GM23248 (cell line): ENCODE data around the gene CPOX. TPM values are rescaled to one million over a fixed set of nuclear protein-coding genes. Genes with fewer than 3 reads are reported as not detected.
A peak's percentile ranks its signal among the peaks of the same experiment; 100 is the strongest.

Source experiments
- DNase-seq: peaks from one replicate; pipeline ENCODE4 v3.0.0-alpha.2; 2015
- H2AFZ ChIP-seq: fragments of 200-600 bp; sonication (generic); 2 replicates; pipeline ENCODE4 v1.6.1; 2016; ENCODE audit warnings: antibody characterized with exemption
- H3F3A ChIP-seq: fragments of 200-600 bp; sonication (generic); 2 replicates; pipeline ENCODE4 v1.6.1; 2016; ENCODE audit warnings: mild to moderate bottlenecking, antibody characterized with exemption, mixed run types; ENCODE audit not compliant: insufficient read depth
- H3K27ac ChIP-seq: fragments of 200-600 bp; sonication (generic); 2 replicates; pipeline ENCODE4 v1.5.1; 2016; ENCODE audit warnings: mild to moderate bottlenecking
- H3K27me3 ChIP-seq: fragments of 200-600 bp; sonication (generic); replicated peaks from 2 replicates; pipeline ENCODE4 v1.6.1; 2016; ENCODE audit warnings: mild to moderate bottlenecking; ENCODE audit not compliant: insufficient read depth
- H3K36me3 ChIP-seq: fragments of 200-600 bp; sonication (generic); 2 replicates; pipeline ENCODE4 v1.6.1; 2016; ENCODE audit warnings: low read depth, mild to moderate bottlenecking
- H3K4me1 ChIP-seq: fragments of 200-600 bp; sonication (generic); 2 replicates; pipeline ENCODE4 v1.6.1; 2016; ENCODE audit warnings: mild to moderate bottlenecking; ENCODE audit not compliant: insufficient read depth
- H3K4me2 ChIP-seq: fragments of 200-600 bp; sonication (generic); one replicate; pipeline ENCODE4 v1.6.1; 2016; ENCODE audit warnings: mild to moderate bottlenecking; ENCODE audit not compliant: unreplicated experiment
- H3K4me3 ChIP-seq: fragments of 200-600 bp; sonication (generic); 2 replicates; pipeline ENCODE4 v1.5.1; 2016; ENCODE audit warnings: mild to moderate bottlenecking
- H3K79me2 ChIP-seq: fragments of 200-600 bp; sonication (generic); 2 replicates; pipeline ENCODE4 v1.6.1; 2016; ENCODE audit warnings: mild to moderate bottlenecking; ENCODE audit not compliant: insufficient read depth
- H3K9ac ChIP-seq: fragments of 200-600 bp; sonication (generic); 2 replicates; pipeline ENCODE4 v1.6.1; 2016; ENCODE audit warnings: mild to moderate bottlenecking
- H3K9me2 ChIP-seq: fragments of 200-600 bp; sonication (generic); 2 replicates; pipeline ENCODE4 v1.6.1; 2016; ENCODE audit warnings: mixed run types, mild to moderate bottlenecking, moderate library complexity; ENCODE audit not compliant: insufficient read depth
- H3K9me3 ChIP-seq: fragments of 200-600 bp; sonication (generic); one replicate; pipeline ENCODE4 v1.6.1; 2017; ENCODE audit warnings: low read depth
- H4K20me1 ChIP-seq: fragments of 200-600 bp; sonication (generic); 2 replicates; pipeline ENCODE4 v1.6.0; 2016; ENCODE audit not compliant: insufficient read depth
- EZH2 ChIP-seq: fragments of 200-600 bp; sonication (generic); IDR thresholded peaks from 2 replicates; pipeline ENCODE4 v1.6.1; 2018; ENCODE audit warnings: antibody characterized with exemption, mild to moderate bottlenecking; ENCODE audit not compliant: insufficient read depth, poor library complexity, severe bottlenecking
- EZH2phosphoT487 ChIP-seq: fragments of 200-600 bp; sonication (generic); IDR thresholded peaks from 2 replicates; pipeline ENCODE4 v1.6.1; 2018; ENCODE audit warnings: antibody characterized with exemption, moderate library complexity, mild to moderate bottlenecking, low read depth; ENCODE audit not compliant: insufficient read depth
- WGBS, 2 experiments: methylation state at CpG; one replicate each; pipeline ENCODE4 v1.1.6; 2015 to 2017; ENCODE audit warnings: low lambda C conversion rate in 2 of 2, low coverage in 1 of 2; ENCODE audit errors: missing lambda C conversion rate in 2 of 2; 5-methylcytosine and 5-hydroxymethylcytosine counted together
- in situ Hi-C: fragments of 300-500 bp; cut with MboI; formaldehyde crosslinking; loops from 2 replicates; pipeline ENCODE4 v1.15.0; 2020
- polyA plus RNA-seq: library from polyadenylated mRNA; unstranded; fragments of >200 nt; fragmentation: Nextera tagmentation; extraction: Ambion mirVana; gene quantifications from 2 replicates; pipeline ENCODE4 v1.2.1, GENCODE V29; 2016
- total RNA-seq: library from RNA; depleted of rRNA; stranded (reverse); fragments of >200 nt; shearing (Covaris generic); gene quantifications from 2 replicates; pipeline ENCODE4 v1.2.3, GENCODE V29; 2014

The CPOX gene
- total and polyA plus RNA-seq, 2 experiments from 2014 or later: 9.2 to 33.6 TPM

- Histone ChIP-seq H3K4me2 (no peak overlapping the region), H3K27me3 (peaks cover 28% of the 10 kb centered on the region), H3K9me3 (no peaks in the 10 kb centered on the region), H3K27ac (no peak overlapping the region), H3F3A (no peaks in the 10 kb centered on the region), H3K9me2 (no peaks in the 10 kb centered on the region), H3K36me3 (no peaks in the 10 kb centered on the region), H3K4me3 (no peak overlapping the region), H3K9ac (no peak overlapping the region), H3K4me1 (no peaks in the 10 kb centered on the region), H2AFZ (no peak overlapping the region), H3K79me2 (no peaks in the 10 kb centered on the region), H4K20me1 (no peaks in the 10 kb centered on the region)
- DNase-seq: peak; percentile 7
- TF ChIP-seq EZH2: no peak
- no peak for TF ChIP-seq EZH2phosphoT487
- whole genome bisulfite sequencing, 2 experiments: 61 to 62% methylated on average over 7 of the region's 7 CpGs
- in situ Hi-C loops: no loop called here
Observed at GRCh38 chr3:98556164-98557130, 37.0 kb downstream of the CPOX start.

- H3K27me3 ChIP-seq: peaks cover 33% of the 10 kb centered on the region
- no peaks in the 10 kb centered on the region for H3K9me2 ChIP-seq
- H3K4me3 ChIP-seq: no peak overlapping the region
- H3K4me1 ChIP-seq: no peaks in the 10 kb centered on the region
- no peaks in the 10 kb centered on the region for H3F3A ChIP-seq
- DNase-seq: no peak
- no peak overlapping the region for H3K9ac ChIP-seq
- no peak overlapping the region for H2AFZ ChIP-seq
- no peak for TF ChIP-seq EZH2
- TF ChIP-seq EZH2phosphoT487: no peak
- H3K9me3 ChIP-seq: no peaks in the 10 kb centered on the region
- 46 to 47% methylated on average over 4 of the region's 4 CpGs for WGBS, 2 experiments
- H3K36me3 ChIP-seq: no peaks in the 10 kb centered on the region
- no peaks in the 10 kb centered on the region for H4K20me1 ChIP-seq
- H3K27ac ChIP-seq: no peak overlapping the region
- no peak overlapping the region for H3K4me2 ChIP-seq
- in situ Hi-C loops: no loop called here
- no peaks in the 10 kb centered on the region for H3K79me2 ChIP-seq
Observed at GRCh38 chr3:98555025-98555379, 38.4 kb downstream of the CPOX start.

- Histone ChIP-seq H2AFZ (no peak overlapping the region), H3K9me2 (no peaks in the 10 kb centered on the region), H3F3A (no peaks in the 10 kb centered on the region), H3K79me2 (no peaks in the 10 kb centered on the region), H3K36me3 (no peaks in the 10 kb centered on the region), H3K4me3 (no peak overlapping the region), H3K27ac (no peak overlapping the region), H4K20me1 (no peaks in the 10 kb centered on the region), H3K4me1 (no peaks in the 10 kb centered on the region), H3K27me3 (peaks cover 37% of the 10 kb centered on the region), H3K9me3 (no peaks in the 10 kb centered on the region), H3K4me2 (no peak overlapping the region), H3K9ac (no peak overlapping the region)
- 56 to 60% methylated on average over 2 of the region's 2 CpGs for WGBS, 2 experiments
- in situ Hi-C loops: no loop called here
- no peak for TF ChIP-seq EZH2
- no peak for TF ChIP-seq EZH2phosphoT487
- DNase-seq: no peak
Observed at GRCh38 chr3:98554580-98554979, 38.8 kb downstream of the CPOX start.

- Histone ChIP-seq H3K4me1 (no peaks in the 10 kb centered on the region), H3K9me3 (no peaks in the 10 kb centered on the region), H4K20me1 (no peaks in the 10 kb centered on the region), H3K4me3 (no peak overlapping the region), H3F3A (no peaks in the 10 kb centered on the region), H3K4me2 (no peak overlapping the region), H3K27me3 (peaks cover 41% of the 10 kb centered on the region), H3K79me2 (no peaks in the 10 kb centered on the region), H3K9me2 (no peaks in the 10 kb centered on the region), H3K9ac (no peak overlapping the region), H3K36me3 (no peaks in the 10 kb centered on the region), H3K27ac (no peak overlapping the region), H2AFZ (no peak overlapping the region)
- TF ChIP-seq EZH2phosphoT487 (no peak), EZH2 (no peak)
- 50 to 64% methylated on average over 2 of the region's 2 CpGs for WGBS, 2 experiments
- DNase-seq: no peak
- in situ Hi-C loops: no loop called here
Observed at GRCh38 chr3:98553753-98554152, 39.7 kb downstream of the CPOX start.
